ENCODE measurements around the gene MRPL38.

MRPL38 gene

DNA sequence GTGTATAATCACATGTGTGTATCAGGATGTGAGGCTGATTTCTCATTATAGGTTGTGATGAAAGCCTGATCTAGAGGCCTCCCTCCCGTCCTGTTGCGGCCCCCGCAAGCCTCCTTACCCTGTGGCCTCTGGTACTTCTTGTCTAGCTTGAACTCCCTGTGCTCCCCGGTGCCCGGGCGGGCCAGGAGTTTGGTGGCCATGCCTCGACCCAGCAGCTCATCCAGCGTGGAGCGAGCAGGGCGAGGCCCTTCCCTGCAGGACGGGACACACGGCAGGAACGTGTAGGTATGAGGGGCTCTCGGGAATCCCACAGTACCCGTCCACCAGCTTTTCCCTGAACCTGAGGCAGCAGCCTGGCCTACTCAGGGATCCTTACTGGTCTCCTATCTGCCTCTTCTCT is 21.2 kb upstream of the MRPL38 start:
- H3K27ac ChIP-seq, result no peak overlapping the region

DNA sequence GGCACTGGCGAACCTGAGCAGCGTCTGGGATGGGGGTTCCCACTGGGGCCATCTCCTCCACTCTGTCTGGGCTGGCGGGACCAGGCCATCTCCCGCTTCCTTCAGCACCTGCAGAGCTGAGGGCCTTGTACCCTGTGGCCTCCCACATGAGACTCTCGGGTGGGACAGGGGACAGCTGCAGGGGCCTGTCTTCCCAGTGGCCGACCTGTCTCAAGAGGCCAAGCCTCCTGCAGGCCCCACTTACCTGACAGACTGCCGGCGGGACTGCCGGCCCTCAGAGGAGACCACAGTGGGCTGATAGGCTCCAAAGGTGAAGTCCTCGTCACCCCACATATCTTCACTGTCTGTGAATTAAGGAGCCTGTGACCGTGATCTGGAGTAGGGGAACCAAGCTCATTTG is 20.4 kb upstream of the MRPL38 start:
- TF ChIP-seq, protein P1, sequence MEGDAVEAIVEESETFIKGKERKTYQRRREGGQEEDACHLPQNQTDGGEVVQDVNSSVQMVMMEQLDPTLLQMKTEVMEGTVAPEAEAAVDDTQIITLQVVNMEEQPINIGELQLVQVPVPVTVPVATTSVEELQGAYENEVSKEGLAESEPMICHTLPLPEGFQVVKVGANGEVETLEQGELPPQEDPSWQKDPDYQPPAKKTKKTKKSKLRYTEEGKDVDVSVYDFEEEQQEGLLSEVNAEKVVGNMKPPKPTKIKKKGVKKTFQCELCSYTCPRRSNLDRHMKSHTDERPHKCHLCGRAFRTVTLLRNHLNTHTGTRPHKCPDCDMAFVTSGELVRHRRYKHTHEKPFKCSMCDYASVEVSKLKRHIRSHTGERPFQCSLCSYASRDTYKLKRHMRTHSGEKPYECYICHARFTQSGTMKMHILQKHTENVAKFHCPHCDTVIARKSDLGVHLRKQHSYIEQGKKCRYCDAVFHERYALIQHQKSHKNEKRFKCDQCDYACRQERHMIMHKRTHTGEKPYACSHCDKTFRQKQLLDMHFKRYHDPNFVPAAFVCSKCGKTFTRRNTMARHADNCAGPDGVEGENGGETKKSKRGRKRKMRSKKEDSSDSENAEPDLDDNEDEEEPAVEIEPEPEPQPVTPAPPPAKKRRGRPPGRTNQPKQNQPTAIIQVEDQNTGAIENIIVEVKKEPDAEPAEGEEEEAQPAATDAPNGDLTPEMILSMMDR (conservative IDR thresholded peaks at IDR 0.05), result no peak
- H3K27ac ChIP-seq, result no peak overlapping the region

More for the DNA sequence above, 21.2 kb upstream of the MRPL38 start:
- TF ChIP-seq, protein P1 (conservative IDR thresholded peaks at IDR 0.05), result no peak

DNA sequence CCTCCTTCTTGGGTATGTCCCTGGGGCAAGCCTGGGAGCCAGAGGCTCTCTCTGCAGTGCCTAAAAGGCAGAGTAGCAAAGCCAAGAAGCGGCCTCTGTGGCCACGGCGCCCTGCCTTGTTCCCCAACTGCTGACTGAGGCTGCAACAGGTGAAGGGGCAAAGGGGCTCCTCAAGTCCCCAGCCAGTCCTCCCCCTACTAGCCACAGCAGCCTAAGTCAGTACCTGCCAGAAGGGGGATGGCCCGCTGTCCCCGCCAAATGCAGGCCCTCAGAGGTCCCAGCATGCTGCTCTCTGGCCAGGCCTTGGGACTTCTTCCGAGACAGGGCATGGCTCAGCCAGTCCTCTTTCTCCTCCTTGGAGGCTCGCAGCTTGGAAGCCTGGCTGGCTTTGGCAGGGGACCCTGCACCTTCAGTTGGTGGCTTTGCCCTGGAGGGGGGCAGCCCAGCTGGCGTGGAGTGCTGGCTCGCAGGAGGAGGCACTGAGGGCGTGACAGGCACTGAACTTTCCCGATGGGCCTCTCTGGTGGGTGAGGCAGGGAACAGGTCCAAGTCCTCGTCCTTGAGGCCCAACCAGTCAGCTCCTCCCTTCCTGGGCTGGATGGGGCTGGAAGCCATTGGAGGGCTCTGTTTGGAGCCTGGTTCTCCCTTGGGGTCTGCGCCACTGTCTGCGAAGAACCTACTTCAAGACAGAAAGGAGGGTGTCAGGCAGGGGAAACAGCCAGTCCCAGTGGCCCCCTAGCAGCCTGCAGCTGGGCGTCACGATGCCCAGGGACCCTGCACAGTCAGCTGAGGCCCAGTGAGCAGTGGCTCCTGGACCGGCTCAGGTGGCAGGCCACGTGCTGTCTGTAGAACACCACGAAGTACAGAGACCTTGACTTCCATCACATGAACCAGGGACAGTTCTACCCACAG is 18.5 kb upstream of the MRPL38 start:
- TF ChIP-seq, protein P1 (conservative IDR thresholded peaks at IDR 0.05), result no peak
- H3K27ac ChIP-seq, result no peak overlapping the region

DNA sequence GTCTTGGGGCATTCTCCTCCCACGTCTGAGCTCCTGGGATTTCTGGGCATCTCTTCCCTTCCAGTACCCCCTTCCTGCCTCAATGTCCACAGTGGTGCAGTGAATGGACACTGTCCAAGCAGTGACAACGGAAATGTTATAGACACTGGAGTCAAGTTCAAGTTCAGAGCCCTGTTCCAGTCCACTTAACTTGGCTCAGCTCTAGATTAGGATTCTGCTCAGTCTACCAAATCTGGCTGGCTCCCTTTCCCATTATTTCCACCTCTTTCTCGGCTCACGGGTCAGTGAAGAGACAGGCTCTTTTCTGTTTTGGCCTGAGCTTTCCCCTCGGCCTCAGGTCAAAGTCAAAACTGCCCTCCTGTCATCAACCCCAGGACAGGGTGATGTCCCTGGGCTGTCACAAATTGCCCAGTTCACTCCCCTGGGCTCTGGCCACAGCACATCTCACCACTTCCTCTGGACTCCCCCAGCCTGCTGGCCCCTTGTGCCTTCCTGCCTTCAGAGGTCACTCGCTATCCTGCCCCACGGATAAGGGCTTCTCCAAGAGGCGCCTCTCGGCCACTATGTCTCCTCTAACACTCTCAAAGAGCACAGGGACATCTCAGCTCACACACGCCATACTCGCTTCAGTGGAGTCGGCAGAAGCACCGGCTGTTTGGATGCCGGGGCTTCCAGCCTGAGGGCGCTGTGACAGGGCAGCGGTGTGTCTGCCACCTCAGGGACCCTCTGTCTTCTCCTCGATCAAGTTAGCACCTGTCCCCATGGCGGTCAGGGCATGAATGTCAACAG is 17.7 kb upstream of the MRPL38 start:
- H3K27ac ChIP-seq, result no peak overlapping the region
- TF ChIP-seq, protein P1 (conservative IDR thresholded peaks at IDR 0.05), result no peak

DNA sequence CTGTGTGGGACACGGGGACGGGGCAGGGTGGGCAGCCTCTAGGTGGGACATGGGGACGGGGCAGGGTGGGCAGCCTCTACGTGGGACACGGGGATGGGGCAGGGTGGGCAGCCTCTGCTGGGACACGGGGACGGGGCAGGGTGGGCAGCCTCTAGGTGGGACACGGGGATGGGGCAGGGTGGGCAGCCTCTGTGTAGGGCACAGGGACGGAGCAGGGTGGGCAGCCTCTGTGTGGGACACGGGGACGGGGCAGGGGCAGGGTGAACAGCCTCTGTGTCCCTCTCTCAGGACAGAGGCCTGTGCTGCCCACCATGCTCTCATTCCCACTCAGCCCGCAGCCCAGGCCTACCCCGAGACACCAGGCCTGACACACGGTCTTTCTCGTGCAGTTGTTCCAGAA is 16.9 kb upstream of the MRPL38 start:
- TF ChIP-seq, protein P1 (conservative IDR thresholded peaks at IDR 0.05), result no peak
- no peak overlapping the region for H3K27ac ChIP-seq

DNA sequence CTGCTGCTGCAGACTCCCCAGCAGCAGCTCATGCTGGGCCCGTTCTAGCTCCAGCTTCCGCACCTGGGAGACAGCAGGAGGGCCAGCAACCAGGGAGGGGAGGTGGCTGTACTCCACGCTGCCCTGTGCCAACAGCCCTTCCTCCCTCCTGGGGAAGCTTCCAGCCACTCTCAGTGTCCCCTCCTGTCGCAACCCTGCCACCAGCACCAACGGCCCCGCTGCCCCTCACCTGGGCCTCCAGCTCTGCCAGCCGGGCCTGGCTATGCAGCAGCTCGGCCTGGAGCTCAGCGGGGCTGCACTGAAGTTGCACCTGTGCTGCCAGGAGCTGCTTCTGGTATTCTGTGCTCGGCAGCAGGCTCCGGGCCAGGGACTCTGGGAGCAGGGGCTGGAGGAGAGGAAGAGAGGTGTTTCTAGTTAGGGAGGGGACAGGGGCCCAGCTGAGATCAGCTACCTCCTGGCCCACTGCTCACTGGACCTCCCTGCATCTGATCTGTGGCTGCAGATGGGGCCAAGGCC is 15.4 kb upstream of the MRPL38 start:
- TF ChIP-seq, protein P1 (conservative IDR thresholded peaks at IDR 0.05), result no peak
- H3K27ac ChIP-seq, result no peak overlapping the region

DNA sequence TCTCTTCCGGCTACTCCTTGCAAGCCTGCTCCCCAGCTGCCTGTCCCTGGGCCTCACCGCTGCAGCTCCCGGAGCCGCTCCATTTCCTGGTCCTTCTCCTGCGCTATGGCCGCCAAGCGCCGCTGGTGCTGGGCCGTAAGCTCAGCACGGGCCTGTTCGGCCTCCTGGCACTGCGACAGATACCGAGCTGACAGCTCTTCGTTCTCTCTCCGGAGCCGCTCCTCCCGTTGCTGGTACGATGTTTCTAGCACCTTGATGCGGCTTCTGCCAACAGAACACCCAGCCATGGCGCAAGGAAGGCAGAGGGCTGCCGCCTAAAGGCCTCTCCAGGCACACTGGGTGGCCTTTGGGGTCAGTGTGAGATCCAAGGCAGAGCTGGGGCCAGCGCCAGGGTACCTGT is 14.9 kb upstream of the MRPL38 start:
- no peak overlapping the region for H3K27ac ChIP-seq
- TF ChIP-seq, protein P1 (conservative IDR thresholded peaks at IDR 0.05), result no peak
